GM12872 (cell line): ENCODE data around the gene GTPBP6.

ENCODE experiments used
- CTCF ChIP-seq: IDR thresholded peaks from 3 replicates; pipeline ENCODE4 v1.5.1; 2011; ENCODE audit warnings: low read depth, mild to moderate bottlenecking, low read length, moderate library complexity; ENCODE audit not compliant: insufficient read depth

Gene GTPBP6

GRCh38 chrX:307261-308111 is 11.1 kb downstream of the GTPBP6 start:
- TF ChIP-seq CTCF = no peak

- TF ChIP-seq CTCF = no peak
Observed at GRCh38 chrX:302975-303374, 15.6 kb downstream of the GTPBP6 start.

GRCh38 chrX:300334-300733 is 18.3 kb downstream of the GTPBP6 start:
- TF ChIP-seq CTCF = no peak

GRCh38 chrX:298993-299392 is 19.6 kb downstream of the GTPBP6 start:
- TF ChIP-seq CTCF = no peak

- TF ChIP-seq CTCF = no peak
Observed at GRCh38 chrX:295136-295535, 23.5 kb downstream of the GTPBP6 start.

GRCh38 chrX:292900-293897 is 25.4 kb downstream of the GTPBP6 start:
- TF ChIP-seq CTCF = no peak

GRCh38 chrX:291411-291901 is 27.1 kb downstream of the GTPBP6 start:
- TF ChIP-seq CTCF = no peak
